Esophagus (tissue), 2 donors: Measurements from ENCODE around the gene PLBD2. TPM values are rescaled to one million over a fixed set of nuclear protein-coding genes. Genes with fewer than 3 reads are reported as not detected.
A peak's percentile ranks its signal among the peaks of the same experiment; 100 is the strongest.

ENCODE experiments used
- H3K27ac ChIP-seq, 2 donors: one replicate each; pipeline ENCODE4 v1.5.1; 2013; ENCODE audit warnings: low read depth in 2 of 2, mild to moderate bottlenecking in 2 of 2, inconsistent platforms in 1 of 2, low read length in 1 of 2, moderate library complexity in 1 of 2
- H3K27me3 ChIP-seq, 2 donors: one replicate each; pipeline ENCODE4 v1.6.1; 2013; ENCODE audit warnings: low read length in 2 of 2, control low read depth in 1 of 2, mild to moderate bottlenecking in 1 of 2; ENCODE audit not compliant: insufficient read depth in 2 of 2, control insufficient read depth in 1 of 2
- H3K36me3 ChIP-seq, 2 donors: one replicate each; pipeline ENCODE4 v1.6.1; 2013; ENCODE audit warnings: low read length in 1 of 2; ENCODE audit not compliant: control insufficient read depth in 2 of 2, insufficient read depth in 2 of 2
- H3K4me1 ChIP-seq, 2 donors: one replicate each; pipeline ENCODE4 v1.6.1; 2013; ENCODE audit warnings: low read length in 1 of 2; ENCODE audit not compliant: control insufficient read depth in 2 of 2, insufficient read depth in 2 of 2
- H3K4me3 ChIP-seq, 2 donors: one replicate each; pipeline ENCODE4 v1.5.1; 2013; ENCODE audit warnings: low read length in 2 of 2, mild to moderate bottlenecking in 2 of 2, low read depth in 1 of 2, moderate library complexity in 1 of 2
- H3K9me3 ChIP-seq, 2 donors: one replicate each; pipeline ENCODE4 v1.6.1; 2013; ENCODE audit warnings: mild to moderate bottlenecking in 2 of 2, low read depth in 1 of 2, low read length in 1 of 2, moderate library complexity in 1 of 2; ENCODE audit not compliant: control insufficient read depth in 2 of 2, insufficient read depth in 1 of 2
- WGBS, 2 donors: extraction: QIAGEN DNeasy Blood & Tissue Kit; methylation state at CpG; one replicate each; pipeline ENCODE4 v1.1.7; 2013; 5-methylcytosine and 5-hydroxymethylcytosine counted together
- polyA plus RNA-seq, 2 donors: library from polyadenylated mRNA; stranded (reverse); fragments of 200-250 nt; gene quantifications; one replicate each; pipeline ENCODE4 v1.2.3, GENCODE V29; 2013
- donor health status: healthy with polysubstance abuse.
- donor health status: Bipolar disorder and iron deficiency.

The PLBD2 gene
- polyA plus RNA-seq, 2 donors, result 6.5 to 7.2 TPM

- H3K9me3 ChIP-seq, result no peaks in the 10 kb centered on the region
- peaks cover 0 to 7% of the 10 kb centered on the region in 2 donors for H3K4me1 ChIP-seq
- no peaks in the 10 kb centered on the region for H3K27me3 ChIP-seq
- WGBS, 2 donors, result 69 to 83% methylated on average over 6 of the region's 6 CpGs
- no peak overlapping the region for H3K27ac ChIP-seq
- no peaks in the 10 kb centered on the region for H3K36me3 ChIP-seq
- H3K4me3 ChIP-seq, result peak overlapping the region in 1 of 2 donors; percentile 35
Measured at GRCh38 chr12:113422886-113423669, 64.7 kb downstream of the PLBD2 start.

GRCh38 chr12:113424456-113424855, 66.1 kb downstream of the PLBD2 start:
- H3K4me1 ChIP-seq, result peaks cover 0 to 7% of the 10 kb centered on the region in 2 donors
- no peaks in the 10 kb centered on the region for H3K27me3 ChIP-seq
- H3K27ac ChIP-seq, result no peak overlapping the region
- 77 to 86% methylated on average over 1 of the region's 1 CpG for WGBS, 2 donors
- H3K4me3 ChIP-seq, result no peak overlapping the region
- H3K9me3 ChIP-seq, result no peaks in the 10 kb centered on the region
- H3K36me3 ChIP-seq, result no peaks in the 10 kb centered on the region

- Histone ChIP-seq H3K27ac (no peak overlapping the region), H3K9me3 (no peaks in the 10 kb centered on the region), H3K27me3 (no peaks in the 10 kb centered on the region), H3K4me3 (no peak overlapping the region), H3K4me1 (peaks cover 0 to 7% of the 10 kb centered on the region in 2 donors), H3K36me3 (no peaks in the 10 kb centered on the region)
- 59 to 62% methylated on average over 20 of the region's 20 CpGs for WGBS, 2 donors
Measured at GRCh38 chr12:113424915-113425823, 66.8 kb downstream of the PLBD2 start.

GRCh38 chr12:113425960-113426453, 67.6 kb downstream of the PLBD2 start:
- no peaks in the 10 kb centered on the region for H3K27me3 ChIP-seq
- no peak overlapping the region for H3K27ac ChIP-seq
- WGBS, 2 donors, result 39 to 47% methylated on average over 11 of the region's 11 CpGs
- peaks cover 0 to 7% of the 10 kb centered on the region in 2 donors for H3K4me1 ChIP-seq
- H3K4me3 ChIP-seq, result no peak overlapping the region
- peaks cover 0 to 3% of the 10 kb centered on the region in 2 donors for H3K9me3 ChIP-seq
- no peaks in the 10 kb centered on the region for H3K36me3 ChIP-seq

- no peaks in the 10 kb centered on the region for H3K27me3 ChIP-seq
- H3K27ac ChIP-seq, result no peak overlapping the region
- WGBS, 2 donors, result 50 to 69% methylated on average over 9 of the region's 9 CpGs
- peaks cover 0 to under 1% of the 10 kb centered on the region in 2 donors for H3K4me1 ChIP-seq
- H3K9me3 ChIP-seq, result peaks cover 0 to 3% of the 10 kb centered on the region in 2 donors
- no peak overlapping the region for H3K4me3 ChIP-seq
- H3K36me3 ChIP-seq, result no peaks in the 10 kb centered on the region
Measured at GRCh38 chr12:113427882-113428281, 69.5 kb downstream of the PLBD2 start.

- Histone ChIP-seq H3K27me3 (no peaks in the 10 kb centered on the region), H3K4me1 (no peaks in the 10 kb centered on the region), H3K9me3 (peaks cover 0 to 3% of the 10 kb centered on the region in 2 donors), H3K36me3 (no peaks in the 10 kb centered on the region), H3K27ac (no peak overlapping the region), H3K4me3 (no peak overlapping the region)
- 69 to 81% methylated on average over 1 of the region's 1 CpG for WGBS, 2 donors
Measured at GRCh38 chr12:113428482-113428881, 70.1 kb downstream of the PLBD2 start.

GRCh38 chr12:113432986-113433385, 74.6 kb downstream of the PLBD2 start:
- Histone ChIP-seq H3K4me3 (no peak overlapping the region), H3K27ac (no peak overlapping the region), H3K4me1 (no peaks in the 10 kb centered on the region), H3K9me3 (peaks cover 0 to 3% of the 10 kb centered on the region in 2 donors), H3K36me3 (no peaks in the 10 kb centered on the region), H3K27me3 (no peaks in the 10 kb centered on the region)

- Histone ChIP-seq H3K4me1 (no peaks in the 10 kb centered on the region), H3K4me3 (no peak overlapping the region), H3K36me3 (no peaks in the 10 kb centered on the region), H3K27ac (no peak overlapping the region), H3K27me3 (no peaks in the 10 kb centered on the region), H3K9me3 (peaks cover 0 to 1% of the 10 kb centered on the region in 2 donors)
- 82 to 84% methylated on average over 5 of the region's 5 CpGs for WGBS, 2 donors
Measured at GRCh38 chr12:113435367-113435766, 77.0 kb downstream of the PLBD2 start.

- no peaks in the 10 kb centered on the region for H3K4me1 ChIP-seq
- H3K9me3 ChIP-seq, result no peaks in the 10 kb centered on the region
- H3K27me3 ChIP-seq, result no peaks in the 10 kb centered on the region
- no peaks in the 10 kb centered on the region for H3K36me3 ChIP-seq
- no peak overlapping the region for H3K27ac ChIP-seq
- 80 to 81% methylated on average over 6 of the region's 6 CpGs for WGBS, 2 donors
- H3K4me3 ChIP-seq, result no peak overlapping the region
Measured at GRCh38 chr12:113436586-113436985, 78.2 kb downstream of the PLBD2 start.
